DMS53 treated with DMSO at 0.1 percent for 48 hours (cell line): Measurements from ENCODE around the gene ICA1.

Experiments
- DNase-seq: peaks from one replicate; lab custom pipeline; 2025; ENCODE audit not compliant: unreplicated experiment; lab: John Stamatoyannopoulos, UW

The ICA1 gene

DNA sequence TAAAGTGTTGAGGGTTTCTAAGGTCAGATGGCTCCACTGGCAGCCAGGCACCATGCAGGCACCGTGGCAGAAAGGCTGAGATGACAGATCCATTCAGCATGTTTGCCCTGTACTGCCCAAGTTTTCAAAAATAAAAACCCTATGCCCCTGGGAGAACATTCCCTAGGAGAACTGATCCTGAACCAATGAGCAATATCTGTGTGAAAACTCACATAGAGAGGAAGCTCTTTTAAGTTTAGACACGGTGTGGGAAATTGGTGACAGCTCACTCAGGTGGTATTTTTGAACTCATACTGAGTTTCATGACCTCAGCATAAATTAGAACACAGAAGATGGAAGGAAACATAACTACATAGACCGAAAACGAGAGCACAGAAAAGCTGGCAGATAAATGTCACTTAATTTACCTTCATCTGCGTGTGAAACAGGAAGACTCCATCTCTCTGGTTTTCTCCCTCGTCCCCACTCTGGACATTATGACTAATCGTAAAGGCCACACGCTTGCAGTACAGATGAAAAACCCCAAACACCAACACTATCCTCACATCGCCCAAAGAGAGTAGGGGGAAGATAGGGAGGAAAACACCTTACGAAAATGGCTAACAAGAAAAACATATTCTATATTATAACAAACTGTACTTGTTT is 127.8 kb downstream of the ICA1 start:
- DNase-seq = no peak

- no peak for DNase-seq
These were observed 128.6 kb downstream of the ICA1 start for GRCh38 chr7:8133188-8133848.

DNA sequence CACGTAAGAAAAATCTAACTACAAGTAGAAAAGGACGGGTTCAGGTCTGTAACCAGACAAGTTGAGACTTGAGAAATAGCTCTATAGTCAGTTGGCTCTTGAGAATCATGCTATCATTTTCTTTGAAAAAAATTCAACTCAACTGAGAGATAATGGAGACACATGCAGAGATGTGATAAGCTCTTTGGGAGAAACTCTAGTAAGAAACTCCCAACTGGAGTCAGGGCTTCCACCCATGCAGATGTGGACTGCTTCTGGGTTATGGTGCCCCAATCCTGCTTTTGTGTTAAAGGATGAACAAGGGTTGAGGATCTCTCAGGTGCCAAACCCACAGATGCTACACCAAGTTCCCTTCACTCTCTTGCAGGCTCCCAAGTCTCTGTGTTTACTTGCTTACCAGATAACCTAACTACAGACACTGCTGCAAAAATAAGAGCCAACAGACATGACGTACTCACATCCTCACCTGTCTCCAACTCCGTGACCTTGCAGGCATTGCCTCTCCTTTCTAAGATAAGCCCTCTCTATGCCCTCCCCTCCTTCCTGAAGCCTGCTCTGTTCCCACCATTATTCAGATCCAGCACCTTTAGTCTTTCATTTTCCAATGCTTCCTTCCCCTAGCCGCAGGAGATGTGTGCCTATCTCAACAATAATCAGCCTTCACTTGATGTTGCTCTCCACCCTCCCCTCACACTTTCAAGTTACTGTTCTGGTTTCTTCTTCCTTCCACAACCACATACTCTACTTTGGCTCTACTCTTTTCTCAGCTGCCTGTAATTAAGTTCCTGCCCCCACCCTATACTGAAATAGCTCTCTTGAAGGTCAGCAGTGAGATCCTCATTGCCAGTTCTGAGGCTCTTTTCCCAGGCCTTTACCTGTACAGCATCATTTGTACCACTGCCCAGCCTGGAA is 130.0 kb downstream of the ICA1 start:
- DNase-seq = no peak

DNA sequence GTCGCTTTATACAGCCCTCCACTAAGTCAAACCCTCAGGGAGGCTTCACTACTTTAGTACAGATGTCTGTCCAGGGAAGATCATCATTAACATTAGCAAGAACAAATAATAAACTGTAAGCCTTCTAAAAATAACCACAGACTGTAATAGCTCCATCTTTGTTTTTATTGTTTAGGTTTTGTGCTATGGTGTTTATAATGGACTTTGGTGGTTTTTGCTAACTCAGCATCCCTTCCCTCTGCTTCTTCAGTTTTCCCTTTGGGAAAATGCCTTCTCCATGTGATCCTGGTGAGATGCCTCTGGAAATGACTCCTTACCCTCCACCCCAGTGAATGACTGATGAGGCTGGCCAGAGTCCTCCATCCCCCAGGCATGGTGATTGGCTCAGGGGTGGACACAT is 131.3 kb downstream of the ICA1 start:
- no peak for DNase-seq

DNA sequence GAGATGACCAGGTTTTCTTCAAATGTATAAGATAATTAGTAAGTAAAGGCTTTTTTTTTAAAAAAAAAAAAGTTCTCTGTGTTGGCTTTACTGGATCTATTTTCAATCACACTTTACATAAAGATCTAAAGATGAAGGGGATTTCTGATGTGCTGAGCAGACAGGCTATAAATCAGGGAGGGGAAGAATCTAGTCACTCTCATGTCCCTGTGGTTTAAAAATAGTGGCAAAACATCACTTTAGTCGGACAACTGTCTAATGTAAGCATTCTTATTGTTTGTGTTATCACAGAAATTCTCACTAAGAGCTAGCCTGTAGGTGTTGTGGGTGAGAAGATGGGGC is 132.7 kb downstream of the ICA1 start:
- DNase-seq = no peak

DNA sequence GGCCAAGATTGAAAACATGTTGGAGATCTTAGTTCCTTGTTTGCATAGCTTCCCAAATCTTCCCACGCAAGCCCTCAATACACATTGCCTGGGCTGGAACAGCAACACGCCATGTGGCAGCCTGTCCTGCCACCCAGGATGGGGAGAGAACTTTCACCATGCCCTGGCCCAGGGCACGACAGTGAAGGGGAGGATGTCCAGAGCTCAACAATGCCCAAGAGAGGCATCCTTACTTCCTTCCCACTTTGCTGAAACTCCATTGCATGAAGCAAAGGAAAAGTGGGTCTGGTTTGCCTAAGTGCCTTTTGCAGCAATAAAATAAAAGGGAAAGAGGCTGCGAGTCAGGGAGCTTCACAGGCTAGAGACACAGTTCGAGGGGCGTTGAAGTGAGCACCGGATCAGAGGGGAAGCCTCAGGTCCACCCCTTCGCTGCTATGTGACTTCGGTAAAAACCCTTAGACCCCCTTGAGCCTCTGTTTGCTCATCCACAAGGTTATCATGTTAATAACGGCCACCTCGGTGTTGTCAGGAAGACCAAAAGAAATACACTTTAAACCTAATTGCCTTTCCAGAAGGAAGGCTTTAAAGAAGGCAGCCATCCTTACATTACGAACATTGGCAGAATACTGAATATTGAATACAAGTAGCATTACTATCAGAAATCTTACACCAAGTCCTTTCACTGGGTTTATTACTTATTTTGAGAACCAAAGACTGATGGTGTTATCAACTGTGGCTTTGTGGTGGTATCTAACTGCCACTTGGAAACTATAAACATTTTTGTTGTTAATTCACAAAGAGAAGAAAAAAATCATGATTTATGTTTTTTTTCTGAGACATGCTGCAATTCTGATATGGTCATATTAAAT is 133.3 kb downstream of the ICA1 start:
- DNase-seq = no peak

DNA sequence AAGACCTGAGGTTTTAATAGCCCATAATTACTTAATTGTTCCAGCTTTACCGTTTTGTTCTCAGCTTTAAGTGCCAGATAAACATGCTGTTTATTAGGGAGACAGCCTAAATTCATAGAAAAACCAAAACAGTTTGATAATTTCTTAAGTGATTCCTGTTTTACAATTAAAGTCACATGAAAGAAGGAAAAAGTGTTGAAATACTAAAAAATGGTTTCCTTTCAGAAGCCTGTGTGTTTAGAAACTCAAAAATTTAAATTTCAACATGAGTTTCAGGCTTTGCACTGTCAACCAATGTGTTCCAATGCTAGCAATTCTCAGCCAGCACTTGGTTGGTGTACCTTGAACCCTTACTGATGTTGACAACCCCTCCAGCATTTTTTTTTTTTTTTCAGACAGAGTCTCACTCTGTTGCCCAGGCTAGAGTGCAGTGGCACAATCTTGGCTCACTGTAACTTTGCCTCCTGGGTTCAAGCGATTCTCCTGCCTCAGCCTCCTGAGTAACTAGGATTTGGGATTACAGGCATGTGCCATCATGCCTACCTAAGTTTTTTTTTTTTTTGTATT is 135.3 kb downstream of the ICA1 start:
- DNase-seq = no peak

DNA sequence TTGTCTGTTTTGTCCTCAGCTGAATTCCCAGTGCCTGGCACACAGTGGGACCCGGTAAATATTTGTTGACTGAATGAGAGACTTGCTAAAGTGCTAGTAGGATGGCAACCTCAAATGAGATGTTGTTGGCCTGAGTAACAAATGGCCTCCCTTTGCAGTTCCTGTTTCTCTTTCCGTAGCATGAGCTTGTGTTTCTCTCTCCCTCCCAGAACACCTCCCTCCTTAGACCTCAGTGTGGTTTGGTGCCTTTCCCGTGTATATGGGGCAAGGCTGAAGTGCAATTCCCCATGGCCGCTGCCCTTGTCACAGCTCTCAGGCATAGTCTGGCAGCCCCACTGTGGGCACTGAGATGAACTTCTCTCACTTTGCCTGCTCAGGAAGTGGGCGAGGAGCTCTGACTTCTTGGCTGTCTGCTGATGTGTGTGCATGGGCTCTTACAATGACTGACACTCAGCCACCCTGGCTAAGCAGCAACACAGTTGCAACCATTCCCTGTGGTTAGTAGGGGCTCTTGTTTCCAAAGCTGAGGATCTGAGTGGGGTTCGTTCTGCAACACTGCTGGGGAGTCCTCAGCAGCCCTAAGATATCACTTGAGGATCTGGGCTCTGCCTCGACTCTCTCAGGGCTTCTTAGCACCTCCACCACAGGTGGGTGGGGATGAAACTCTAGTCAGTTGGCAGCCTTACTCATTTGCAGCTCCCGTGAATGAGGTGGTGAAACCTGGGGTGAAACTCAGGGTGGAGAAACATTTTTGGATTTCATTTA is 136.1 kb downstream of the ICA1 start:
- no peak for DNase-seq

DNA sequence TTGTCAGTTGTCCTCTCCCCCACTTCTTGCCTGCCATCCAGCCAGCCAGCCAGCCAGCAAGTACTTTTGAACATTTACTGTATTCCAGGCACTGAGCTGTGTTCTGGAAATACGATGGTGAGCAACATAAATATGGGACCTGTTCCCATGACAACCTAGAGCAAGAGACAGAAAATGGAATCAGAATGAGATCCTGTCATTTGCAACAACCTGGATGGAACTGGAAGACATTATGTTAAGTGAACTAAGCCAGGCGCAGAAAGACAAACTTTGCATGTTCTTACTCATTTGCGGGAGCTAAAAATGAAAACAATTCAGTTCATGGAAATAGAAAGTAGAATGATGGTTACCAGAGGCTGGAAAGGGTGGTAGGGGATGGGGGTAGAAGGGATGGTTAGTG is 140.7 kb downstream of the ICA1 start:
- no peak for DNase-seq

GRCh38 chr7:8120390-8121058 is 141.4 kb downstream of the ICA1 start:
- DNase-seq = no peak

DNA sequence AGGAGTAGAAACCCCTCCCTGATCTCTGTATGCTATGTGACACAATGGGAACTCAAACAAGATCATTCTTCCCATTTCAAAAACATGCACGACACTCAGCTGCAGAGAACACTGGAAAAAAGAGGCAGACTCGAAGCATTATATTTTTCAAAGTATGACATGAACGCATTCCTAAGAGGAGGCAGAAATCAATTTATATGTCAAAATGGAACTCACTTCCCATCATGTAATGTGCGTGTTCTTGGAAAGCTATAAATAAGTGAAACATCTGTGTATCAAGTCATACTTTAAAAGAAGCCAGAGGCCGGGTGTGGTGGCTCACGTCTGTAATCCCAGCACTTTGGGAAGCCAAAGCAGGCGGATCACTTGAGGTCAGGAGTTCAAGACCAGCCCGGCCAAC is 142.7 kb downstream of the ICA1 start:
- no peak for DNase-seq

DNA sequence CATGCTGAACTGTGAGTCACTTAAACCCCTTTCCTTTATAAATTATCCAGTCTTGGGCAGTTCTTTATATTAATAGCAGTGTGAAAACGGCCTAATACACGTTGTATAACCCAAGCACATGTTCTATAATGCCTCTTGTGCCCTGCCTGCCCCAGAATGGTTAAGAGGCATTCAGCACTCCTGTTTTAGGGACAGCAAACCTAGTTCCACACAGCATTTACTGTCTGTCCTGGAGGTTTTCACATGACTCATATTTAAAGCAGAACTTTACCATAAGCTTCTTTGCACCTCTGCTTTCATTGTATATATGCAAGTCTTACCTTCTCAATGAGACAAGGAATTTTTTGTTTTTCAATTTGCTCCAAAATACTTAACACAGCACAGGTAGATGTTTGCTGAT is 144.8 kb downstream of the ICA1 start:
- DNase-seq = no peak

DNA sequence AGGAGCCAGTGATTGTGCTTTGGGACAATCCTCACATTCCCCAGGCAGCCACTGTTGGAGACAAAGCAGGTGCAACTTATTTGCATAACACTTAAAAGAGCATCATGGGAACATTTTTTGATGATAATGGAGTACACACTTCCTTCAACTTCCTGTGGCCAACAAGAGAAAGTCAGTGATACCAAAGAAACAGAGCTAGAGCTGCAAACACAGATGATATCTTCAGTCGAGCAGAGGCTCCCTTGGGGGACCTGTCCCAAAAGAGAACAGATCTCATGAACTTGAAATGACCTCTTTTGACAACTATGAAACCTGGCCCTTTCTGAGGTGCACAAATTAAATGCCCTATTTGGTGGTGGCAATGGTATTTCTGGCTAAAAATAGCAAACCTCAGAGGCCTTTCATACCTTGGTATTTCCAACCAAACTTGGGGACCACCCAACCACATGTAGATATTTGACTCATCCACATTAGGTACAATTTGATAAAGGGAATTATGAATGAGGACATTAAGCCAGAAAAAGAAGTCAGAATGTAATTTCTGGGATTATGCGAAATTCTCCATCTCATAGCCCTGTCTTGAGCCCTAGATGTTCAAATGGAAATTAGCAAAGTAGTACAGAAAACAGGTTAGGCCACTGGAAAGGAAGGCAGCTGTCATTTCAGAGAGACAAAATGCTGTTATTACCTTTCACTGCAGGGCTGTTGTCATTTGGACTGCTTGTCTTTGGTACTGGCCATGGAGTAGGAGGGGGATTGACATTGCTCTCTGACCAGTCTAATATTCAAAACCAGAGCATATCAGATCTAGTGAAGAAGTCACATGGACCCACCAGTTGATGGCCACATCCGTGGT is 146.2 kb downstream of the ICA1 start:
- no peak for DNase-seq

DNA sequence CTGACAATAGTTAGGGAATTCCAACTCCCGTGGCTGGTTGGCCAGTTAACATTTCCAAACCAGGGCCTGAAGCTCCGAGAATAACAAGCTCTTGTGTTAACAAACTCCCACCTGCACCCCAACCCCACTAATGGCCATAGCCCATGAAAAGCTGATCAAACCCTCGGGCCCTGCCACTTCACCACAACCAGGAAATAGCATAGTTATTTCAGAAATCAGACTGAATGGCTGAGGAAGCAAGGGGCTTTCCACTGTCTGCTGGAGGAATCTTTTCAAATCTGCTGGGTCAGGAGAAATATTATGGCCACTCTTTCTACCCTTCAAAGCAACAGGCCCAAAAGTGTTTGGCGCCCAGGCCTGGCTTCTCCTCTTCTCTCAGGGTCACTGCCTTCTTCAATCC is 147.8 kb downstream of the ICA1 start:
- DNase-seq = no peak

DNA sequence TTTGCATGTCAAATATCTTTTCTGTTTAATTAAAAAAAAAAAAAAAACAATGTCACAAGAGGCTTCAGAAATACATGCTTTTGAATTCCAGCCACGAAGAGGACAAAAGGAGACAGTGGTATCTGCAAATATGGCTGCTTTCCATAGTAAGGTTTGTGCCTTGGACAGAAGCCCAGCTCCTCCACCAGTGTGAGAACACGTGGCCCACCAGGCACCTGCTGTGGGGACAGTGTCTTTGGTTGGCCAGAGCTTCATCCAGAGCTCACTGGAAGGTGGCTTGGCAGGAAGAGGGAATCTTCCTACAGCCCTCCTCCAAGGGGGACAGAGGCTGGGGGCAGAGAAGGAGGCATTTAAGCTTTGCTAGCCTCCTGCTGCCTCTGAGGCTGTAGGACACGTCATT is 148.8 kb downstream of the ICA1 start:
- DNase-seq = no peak

- no peak for DNase-seq
These were observed 149.3 kb downstream of the ICA1 start for GRCh38 chr7:8112685-8113084.

- no peak for DNase-seq
These were observed 150.5 kb downstream of the ICA1 start for GRCh38 chr7:8111282-8111960.
